IMR-90 (cell line): ENCODE data around the gene C1orf116. TPM values are rescaled to one million over a fixed set of nuclear protein-coding genes. Genes with fewer than 3 reads are reported as not detected.

Source experiments
- ATAC-seq: fragments of 200-7000 bp; cut with Tn5 transposase; 2 replicates; pipeline ENCODE4 v1.9.1; 2020; ENCODE audit warnings: low read depth, mild to moderate bottlenecking, moderate library complexity
- BruUV-seq: library from RNA; stranded (reverse); fragments of 400-500 nt; replicated peaks from 2 replicates; lab custom pipeline; 2021; lab: Mats Ljungman, UMichigan
- CTCF ChIA-PET: fragments of 300-600 bp; formaldehyde crosslinking; extraction: SDS; loops from one replicate; lab custom pipeline; 2021; ENCODE audit warnings: antibody characterized with exemption; lab: Yijun Ruan, JAX
- POLR2A ChIA-PET: fragments of 300-600 bp; sonication (Branson Sonifier 250); formaldehyde crosslinking; loops from one replicate; lab custom pipeline; 2022; ENCODE audit warnings: antibody characterized with exemption; ENCODE audit not compliant: unreplicated experiment; lab: Charles Lee
- DNase-seq: peaks from one replicate; pipeline ENCODE4 v3.0.0; 2013
- H2AFZ ChIP-seq: replicated peaks from 2 replicates; pipeline ENCODE3; 2013; ENCODE audit warnings: low read length, mild to moderate bottlenecking; ENCODE audit not compliant: poor library complexity
- H2AK5ac ChIP-seq: 2 replicates; pipeline ENCODE4 v1.6.1; 2013; ENCODE audit warnings: low read depth, low read length, inconsistent platforms
- H2AK9ac ChIP-seq: replicated peaks from 2 replicates; pipeline ENCODE3; 2013; ENCODE audit warnings: mild to moderate bottlenecking, low read depth, low read length, moderate library complexity; ENCODE audit not compliant: poor library complexity
- H2BK120ac ChIP-seq: 2 replicates; pipeline ENCODE4 v1.6.1; 2013; ENCODE audit warnings: low read depth, low read length, inconsistent platforms
- H2BK15ac ChIP-seq: 3 replicates; pipeline ENCODE4 v1.6.1; 2013; ENCODE audit warnings: low read depth, low read length, inconsistent platforms
- H2BK20ac ChIP-seq: 2 replicates; pipeline ENCODE4 v1.6.1; 2013; ENCODE audit warnings: low read depth, mild to moderate bottlenecking, inconsistent platforms, low read length, moderate library complexity
- H2BK5ac ChIP-seq: 2 replicates; pipeline ENCODE4 v1.6.1; 2013; ENCODE audit warnings: mild to moderate bottlenecking, low read depth, low read length, inconsistent platforms; ENCODE audit not compliant: poor library complexity, severe bottlenecking
- H3K14ac ChIP-seq: replicated peaks from 2 replicates; pipeline ENCODE4 v1.6.1; 2013; ENCODE audit warnings: low read depth, low read length, inconsistent platforms
- H3K18ac ChIP-seq: 2 replicates; pipeline ENCODE4 v1.6.1; 2013; ENCODE audit warnings: low read depth, low read length, control low read depth
- H3K23ac ChIP-seq: 2 replicates; pipeline ENCODE4 v1.6.1; 2013; ENCODE audit warnings: low read depth, low read length, inconsistent platforms
- H3K27ac ChIP-seq: 2 replicates; pipeline ENCODE4 v1.5.1; 2013; ENCODE audit warnings: mild to moderate bottlenecking, control low read depth, low read length; ENCODE audit not compliant: insufficient read depth
- H3K27me3 ChIP-seq: 2 replicates; pipeline ENCODE4 v1.6.1; 2013; ENCODE audit warnings: low read length; ENCODE audit not compliant: control insufficient read depth, insufficient read depth
- H3K36me3 ChIP-seq: 2 replicates; pipeline ENCODE4 v1.6.1; 2013; ENCODE audit warnings: low read length, mixed read lengths; ENCODE audit not compliant: control insufficient read depth, insufficient read depth
- H3K4ac ChIP-seq: 2 replicates; pipeline ENCODE4 v1.6.1; 2013; ENCODE audit warnings: low read depth, low read length, inconsistent platforms
- H3K4me1 ChIP-seq: 2 replicates; pipeline ENCODE4 v1.6.1; 2013; ENCODE audit warnings: low read length, mixed read lengths; ENCODE audit not compliant: control insufficient read depth, insufficient read depth
- H3K4me2 ChIP-seq: 2 replicates; pipeline ENCODE4 v1.6.1; 2013; ENCODE audit warnings: low read depth, mild to moderate bottlenecking, control low read depth, low read length, moderate library complexity
- H3K4me3 ChIP-seq: 2 replicates; pipeline ENCODE4 v1.5.1; 2013; ENCODE audit warnings: low read depth, mild to moderate bottlenecking, control low read depth, low read length, moderate library complexity; ENCODE audit not compliant: insufficient read depth
- H3K56ac ChIP-seq: 2 replicates; pipeline ENCODE4 v1.6.1; 2013; ENCODE audit warnings: low read length, inconsistent platforms; ENCODE audit not compliant: insufficient read depth; ENCODE audit errors: extremely low read depth
- H3K79me1 ChIP-seq, 2 experiments: 2 replicates each; pipeline ENCODE4 v1.6.1; 2013; ENCODE audit warnings: low read length in 2 of 2, inconsistent platforms in 1 of 2, low read depth in 1 of 2
- H3K9ac ChIP-seq: 2 replicates; pipeline ENCODE4 v1.6.1; 2013; ENCODE audit warnings: low read depth, low read length, control low read depth
- H3K9me1 ChIP-seq: 2 replicates; pipeline ENCODE4 v1.6.1; 2013; ENCODE audit warnings: low read length, inconsistent platforms; ENCODE audit not compliant: insufficient read depth
- H3K9me3 ChIP-seq: 2 replicates; pipeline ENCODE4 v1.6.1; 2013; ENCODE audit warnings: low read length; ENCODE audit not compliant: control insufficient read depth, insufficient read depth
- H4K20me1 ChIP-seq: 2 replicates; pipeline ENCODE4 v1.6.1; 2013; ENCODE audit warnings: low read length, inconsistent platforms; ENCODE audit not compliant: insufficient read depth
- H4K5ac ChIP-seq: 2 replicates; pipeline ENCODE4 v1.6.1; 2013; ENCODE audit warnings: mild to moderate bottlenecking, low read depth, low read length, control low read depth
- H4K8ac ChIP-seq, 2 experiments: 2 replicates each; pipeline ENCODE4 v1.6.1; 2013; ENCODE audit warnings: low read depth in 2 of 2, low read length in 2 of 2, control low read depth in 1 of 2, inconsistent platforms in 1 of 2
- H4K91ac ChIP-seq: 2 replicates; pipeline ENCODE4 v1.6.1; 2013; ENCODE audit warnings: low read depth, low read length, inconsistent platforms; ENCODE audit not compliant: insufficient read depth
- BHLHE40 ChIP-seq: fragments of 150-350 bp; IDR thresholded peaks from 2 replicates; pipeline ENCODE4 v1.6.1; 2016; ENCODE audit warnings: mild to moderate bottlenecking, low read depth, low read length
- CEBPB ChIP-seq: IDR thresholded peaks from 2 replicates; pipeline ENCODE4 v1.6.1; 2012; ENCODE audit warnings: low read depth, low read length, improper control_type of control experiment
- CHD1 ChIP-seq: IDR thresholded peaks from 2 replicates; pipeline ENCODE4 v1.6.1; 2012; ENCODE audit warnings: low read depth, low read length, improper control_type of control experiment
- ELK1 ChIP-seq: fragments of 150-350 bp; IDR thresholded peaks from 2 replicates; pipeline ENCODE4 v1.6.1; 2016; ENCODE audit warnings: low read depth, mild to moderate bottlenecking, low read length, moderate library complexity, borderline replicate concordance
- FOS ChIP-seq: fragments of 150-350 bp; IDR thresholded peaks from 2 replicates; pipeline ENCODE4 v1.6.1; 2016; ENCODE audit warnings: low read depth, low read length
- MAFK ChIP-seq: IDR thresholded peaks from 2 replicates; pipeline ENCODE4 v1.6.1; 2012; ENCODE audit warnings: low read depth, low read length, improper control_type of control experiment
- MAZ ChIP-seq: IDR thresholded peaks from 2 replicates; pipeline ENCODE4 v1.6.1; 2012; ENCODE audit warnings: low read depth, mild to moderate bottlenecking, low read length, improper control_type of control experiment, moderate library complexity, borderline replicate concordance
- MXI1 ChIP-seq: IDR thresholded peaks from 2 replicates; pipeline ENCODE4 v1.6.1; 2012; ENCODE audit warnings: low read depth, mild to moderate bottlenecking, low read length, moderate library complexity, borderline replicate concordance
- NFE2L2 ChIP-seq: fragments of 150-350 bp; IDR thresholded peaks from 2 replicates; pipeline ENCODE4 v1.6.1; 2016; ENCODE audit warnings: low read depth, mild to moderate bottlenecking, low read length
- POLR2A ChIP-seq: IDR thresholded peaks from 2 replicates; pipeline ENCODE4 v1.6.1; 2012; ENCODE audit warnings: mild to moderate bottlenecking, low read depth, low read length
- RAD21 ChIP-seq: IDR thresholded peaks from 2 replicates; pipeline ENCODE4 v1.6.1; 2012; ENCODE audit warnings: low read length, improper control_type of control experiment
- RCOR1 ChIP-seq: IDR thresholded peaks from 2 replicates; pipeline ENCODE4 v1.6.1; 2012; ENCODE audit warnings: mild to moderate bottlenecking, low read length, improper control_type of control experiment; ENCODE audit not compliant: insufficient replicate concordance
- RFX5 ChIP-seq: IDR thresholded peaks from 2 replicates; pipeline ENCODE4 v1.8.0; 2012; ENCODE audit warnings: low read depth, mild to moderate bottlenecking, low read length, moderate library complexity
- SMC3 ChIP-seq: fragments of 150-350 bp; IDR thresholded peaks from 2 replicates; pipeline ENCODE4 v1.6.1; 2016; ENCODE audit warnings: low read depth, mild to moderate bottlenecking, antibody characterized with exemption, low read length, moderate library complexity
- USF2 ChIP-seq: fragments of 150-350 bp; IDR thresholded peaks from 2 replicates; pipeline ENCODE4 v1.6.1; 2017; ENCODE audit warnings: mild to moderate bottlenecking, antibody characterized with exemption, low read length, low read depth
- WGBS, 2 experiments: methylation state at CpG; one replicate each; pipeline versions ENCODE4 v1.1.5 to v1.1.7; 2013; ENCODE audit warnings: missing lambda C conversion rate in 2 of 2; ENCODE audit not compliant: insufficient read length in 1 of 2; ENCODE audit errors: extremely low coverage in 2 of 2; 5-methylcytosine and 5-hydroxymethylcytosine counted together
- dilution Hi-C: fragments of 300-500 bp; cut with HindIII; formaldehyde crosslinking; loops from one replicate; pipeline ENCODE4 v1.14.3; 2018; ENCODE audit warnings: low sequenced_read_pairs; ENCODE audit not compliant: unreplicated experiment
- in situ Hi-C: fragments of 300-500 bp; cut with MboI; formaldehyde crosslinking; loops from 3 replicates; pipeline ENCODE4 v1.14.3; 2019; ENCODE audit warnings: low sequenced_read_pairs, inconsistent platforms, mixed read lengths
- intact Hi-C: fragments of 100-400 bp; cut with micrococcal nuclease; formaldehyde crosslinking; loops from 2 replicates; pipeline ENCODE4 v1.10.0; 2022
- polyA plus RNA-seq, 3 experiments: library from polyadenylated mRNA; depleted of rRNA; stranded (reverse); fragments of >200 nt; gene quantifications; 2 replicates each; pipeline ENCODE4 v1.2.3, GENCODE V29; 2012; ENCODE audit warnings: low replicate concordance in 1 of 3
- total RNA-seq: library from RNA; depleted of rRNA; stranded (reverse); fragments of >200 nt; gene quantifications from 2 replicates; pipeline ENCODE4 v1.2.3, GENCODE V29; 2012
- TF ChIP-seq, protein P1 (sequence below): conservative IDR thresholded peaks from 2 replicates; pipeline ENCODE4 v1.5.1; 2012; ENCODE audit warnings: mild to moderate bottlenecking, low read depth, low read length, improper control_type of control experiment

The C1orf116 gene
- total and polyA plus RNA-seq, 2 of the 4 experiments (the other 2 are of a cell fraction), result under 0.01 to 0.03 TPM

GRCh38 chr1:207026104-207026534, 6.4 kb downstream of the C1orf116 start:
- in situ Hi-C loops, result no loop called here
- no peak overlapping the region for H4K91ac ChIP-seq
- no peaks in the 10 kb centered on the region for H4K20me1 ChIP-seq
- H3K4me3 ChIP-seq, result no peak overlapping the region
- intact Hi-C loops, result no loop called here
- no peak overlapping the region for H4K5ac ChIP-seq
- H2BK120ac ChIP-seq, result no peak overlapping the region
- H3K9ac ChIP-seq, result no peak overlapping the region
- H3K4ac ChIP-seq, result no peak overlapping the region
- TF ChIP-seq SMC3 (no peak), NFE2L2 (no peak), POLR2A (no peak), MAZ (no peak), MAFK (no peak), USF2 (no peak), MXI1 (no peak), RCOR1 (no peak), FOS (no peak), CHD1 (no peak), RFX5 (no peak), BHLHE40 (no peak), ELK1 (no peak), RAD21 (no peak), CEBPB (no peak)
- TF ChIP-seq, protein P1, sequence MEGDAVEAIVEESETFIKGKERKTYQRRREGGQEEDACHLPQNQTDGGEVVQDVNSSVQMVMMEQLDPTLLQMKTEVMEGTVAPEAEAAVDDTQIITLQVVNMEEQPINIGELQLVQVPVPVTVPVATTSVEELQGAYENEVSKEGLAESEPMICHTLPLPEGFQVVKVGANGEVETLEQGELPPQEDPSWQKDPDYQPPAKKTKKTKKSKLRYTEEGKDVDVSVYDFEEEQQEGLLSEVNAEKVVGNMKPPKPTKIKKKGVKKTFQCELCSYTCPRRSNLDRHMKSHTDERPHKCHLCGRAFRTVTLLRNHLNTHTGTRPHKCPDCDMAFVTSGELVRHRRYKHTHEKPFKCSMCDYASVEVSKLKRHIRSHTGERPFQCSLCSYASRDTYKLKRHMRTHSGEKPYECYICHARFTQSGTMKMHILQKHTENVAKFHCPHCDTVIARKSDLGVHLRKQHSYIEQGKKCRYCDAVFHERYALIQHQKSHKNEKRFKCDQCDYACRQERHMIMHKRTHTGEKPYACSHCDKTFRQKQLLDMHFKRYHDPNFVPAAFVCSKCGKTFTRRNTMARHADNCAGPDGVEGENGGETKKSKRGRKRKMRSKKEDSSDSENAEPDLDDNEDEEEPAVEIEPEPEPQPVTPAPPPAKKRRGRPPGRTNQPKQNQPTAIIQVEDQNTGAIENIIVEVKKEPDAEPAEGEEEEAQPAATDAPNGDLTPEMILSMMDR, result no peak
- no peak overlapping the region for H3K14ac ChIP-seq
- no peak overlapping the region for H3K56ac ChIP-seq
- H3K9me1 ChIP-seq, result peaks cover 9% of the 10 kb centered on the region
- H4K8ac ChIP-seq, result 0 out of 4 replicates have a peak overlapping the region, but pooled peaks of 1 of the 2 experiments have one; percentile 30
- H2AK9ac ChIP-seq, result no peak overlapping the region
- peak overlapping the region; percentile 25 for H2BK5ac ChIP-seq
- peaks cover 6% of the 10 kb centered on the region for H3K27me3 ChIP-seq
- no peak overlapping the region for H3K4me2 ChIP-seq
- ChIA-PET CTCF (interaction anchor here (1.5 kb wide), 1 partner anchor 21 kb away, joined by 6 read pairs; no protein-coding TSS in a partner anchor), POLR2A (no interaction called here)
- H2BK20ac ChIP-seq, result no peak overlapping the region
- no peak overlapping the region for H2BK15ac ChIP-seq
- no peak overlapping the region for H3K23ac ChIP-seq
- H3K36me3 ChIP-seq, result no peaks in the 10 kb centered on the region
- H3K4me1 ChIP-seq, result peaks cover 6% of the 10 kb centered on the region
- WGBS, 2 experiments, result 43% methylated on average over 1 of the region's 4 CpGs; no CpG with 5 or more reads in 1 of the 2 experiments
- H3K9me3 ChIP-seq, result no peaks in the 10 kb centered on the region
- no peak overlapping the region for H3K27ac ChIP-seq
- H3K79me1 ChIP-seq, result no peaks in the 10 kb centered on the region
- H3K18ac ChIP-seq, result no peak overlapping the region
- ATAC-seq (no peak), DNase-seq (no peak)
- dilution Hi-C loops, result no loop called here
- H2AK5ac ChIP-seq, result no peak overlapping the region
- H2AFZ ChIP-seq, result no peak overlapping the region
- BruUV-seq, result no TSS peak
